Measurements from ENCODE around the gene RAE1. TPM values are rescaled to one million over a fixed set of nuclear protein-coding genes. Genes with fewer than 3 reads are reported as not detected.

RAE1 gene
- total and polyA plus RNA-seq, 2 donors (not counting 3 experiments of a cell fraction or from before 2014, with no cell fraction given) = 34.1 to 55.8 TPM

GRCh38 chr20:57319584-57319983 lies 31.5 kb upstream of the RAE1 start:
- Histone ChIP-seq H3K9me1 (replicated peaks; ENCODE audit: control insufficient read depth, extremely low read depth, insufficient read depth, low read length) (no peaks in the 10 kb centered on the region), H3K79me2 (ENCODE audit: control insufficient read depth, insufficient read depth, low read length) (no peaks in the 10 kb centered on the region), H3K27me3 (ENCODE audit: control insufficient read depth in 2 of 2, insufficient read depth in 2 of 2, low read length in 2 of 2) (no peaks in the 10 kb centered on the region), H3K4me2 (ENCODE audit: insufficient read depth, low read length) (no peak overlapping the region), H3K27ac (ENCODE audit: insufficient read depth, low read depth, low read length) (no peak overlapping the region), H3K4me3 (replicated peaks in 1 of 3; ENCODE audit: insufficient read depth in 1 of 3, low read depth in 1 of 3, low read length in 3 of 3) (no peak overlapping the region), H3K36me3 (ENCODE audit: control insufficient read depth in 2 of 2, extremely low read depth in 1 of 2, insufficient read depth in 2 of 2, low read length in 2 of 2) (no peaks in the 10 kb centered on the region), H3K9me3 (replicated peaks; ENCODE audit: control insufficient read depth, insufficient read depth, low read length) (no peaks in the 10 kb centered on the region), H4K20me1 (replicated peaks; ENCODE audit: control insufficient read depth, extremely low read depth, insufficient read depth, low read length) (no peaks in the 10 kb centered on the region), H3K4me1 (ENCODE audit: control insufficient read depth, extremely low read depth, insufficient read depth, low read length) (no peaks in the 10 kb centered on the region), H3K9ac (replicated peaks; ENCODE audit: extremely low read depth, insufficient read depth, low read length) (no peak overlapping the region), H2AFZ (ENCODE audit: low read depth, low read length) (no peak overlapping the region)
- CTCF ChIA-PET = no interaction called here
- POLR2A ChIA-PET = no interaction called here
- no TSS peak for BruUV-seq (replicated peaks)
- no peak for TF ChIP-seq CTCF (IDR thresholded peaks at IDR 0.05; ENCODE audit: extremely low read depth in 1 of 2, insufficient read depth in 1 of 2, low read depth in 1 of 2, low read length in 2 of 2)
- TF ChIP-seq MAX (IDR thresholded peaks at IDR 0.05; ENCODE audit: insufficient read depth, insufficient read length) = no peak
- no peak for TF ChIP-seq POLR2AphosphoS5 (IDR thresholded peaks at IDR 0.05; ENCODE audit: insufficient read depth, low read depth, low read length)
- TF ChIP-seq MYC (IDR thresholded peaks at IDR 0.05; ENCODE audit: low read depth, low read length) = no peak
- TF ChIP-seq EZH2 (IDR thresholded peaks at IDR 0.05; ENCODE audit: borderline replicate concordance, low read depth, low read length, severe bottlenecking) = no peak
- no peak for TF ChIP-seq JUN (IDR thresholded peaks at IDR 0.05; ENCODE audit: borderline replicate concordance, insufficient read depth, insufficient read length, low read depth)
- TF ChIP-seq GATA2 (IDR thresholded peaks at IDR 0.05; ENCODE audit: insufficient read depth, insufficient read length, low read depth, low read length) = no peak
- TF ChIP-seq POLR2A (IDR thresholded peaks at IDR 0.05; ENCODE audit: low read depth, low read length) = no peak
- TF ChIP-seq FOS (IDR thresholded peaks at IDR 0.05; ENCODE audit: borderline replicate concordance, insufficient read depth, low read length) = no peak
- no peak for DNase-seq (ENCODE audit: low read depth, low spot score)
- intact Hi-C loops (cut with micrococcal nuclease) (no loop called here), dilution Hi-C loops (cut with MboI; ENCODE audit: extremely low pct_ligation_motif_present, low sequenced_read_pairs) (no loop called here)
- FAIRE-seq = no peak
